Astrocyte (in vitro differentiated cells and primary cell): ENCODE data around the gene SHC3. TPM values are rescaled to one million over a fixed set of nuclear protein-coding genes. Genes with fewer than 3 reads are reported as not detected.

ENCODE experiments used
- DNase-seq: peaks from one replicate; pipeline ENCODE4 v3.0.0-alpha.2; 2010; ENCODE audit warnings: low read depth
- FAIRE-seq: peaks from 2 replicates; lab custom pipeline; 2011; peaks lifted over from hg19 to GRCh38; lab: Jason Lieb, UNC
- H2AFZ ChIP-seq: 2 replicates; pipeline ENCODE4 v1.6.0; 2012; ENCODE audit warnings: low read depth, low read length, inconsistent platforms
- H3K27ac ChIP-seq: 2 replicates; pipeline ENCODE4 v1.5.1; 2011; ENCODE audit warnings: low read depth, low read length, inconsistent platforms
- H3K27me3 ChIP-seq: 2 replicates; pipeline ENCODE4 v1.6.0; 2011; ENCODE audit warnings: low read length, inconsistent platforms; ENCODE audit not compliant: insufficient read depth
- H3K36me3 ChIP-seq: 2 replicates; pipeline ENCODE4 v1.5.1; 2011; ENCODE audit warnings: low read length, inconsistent platforms; ENCODE audit not compliant: insufficient read depth
- H3K4me1 ChIP-seq: 2 replicates; pipeline ENCODE4 v1.5.1; 2011; ENCODE audit warnings: low read length, inconsistent platforms; ENCODE audit not compliant: insufficient read depth
- H3K4me2 ChIP-seq: 2 replicates; pipeline ENCODE4 v1.6.0; 2012; ENCODE audit warnings: low read length, inconsistent platforms
- H3K4me3 ChIP-seq: 2 replicates; pipeline ENCODE4 v1.5.1; 2011; ENCODE audit warnings: low read depth, mild to moderate bottlenecking, low read length, inconsistent platforms; ENCODE audit not compliant: insufficient read depth
- H3K79me2 ChIP-seq: 2 replicates; pipeline ENCODE4 v1.6.0; 2012; ENCODE audit warnings: mild to moderate bottlenecking, low read length, inconsistent platforms; ENCODE audit not compliant: insufficient read depth
- H3K9ac ChIP-seq: 2 replicates; pipeline ENCODE4 v1.6.0; 2012; ENCODE audit warnings: mild to moderate bottlenecking, low read length, inconsistent platforms
- H3K9me3 ChIP-seq: 2 replicates; pipeline ENCODE4 v1.5.1; 2012; ENCODE audit warnings: low read depth, mild to moderate bottlenecking, low read length, inconsistent platforms; ENCODE audit not compliant: insufficient read depth
- H4K20me1 ChIP-seq: 2 replicates; pipeline ENCODE4 v1.6.0; 2012; ENCODE audit warnings: low read length, inconsistent platforms; ENCODE audit not compliant: insufficient read depth
- H3K27ac Mint-ChIP-seq: one replicate; pipeline ENCODE4 v1.8.0; 2021; ENCODE audit warnings: mild to moderate bottlenecking, mixed read lengths; ENCODE audit not compliant: unreplicated experiment
- H3K27me3 Mint-ChIP-seq: one replicate; pipeline ENCODE4 v1.8.0; 2021; ENCODE audit warnings: low read depth, mixed read lengths; ENCODE audit not compliant: unreplicated experiment
- H3K36me3 Mint-ChIP-seq: one replicate; pipeline ENCODE4 v1.8.0; 2021; ENCODE audit warnings: low read depth, mixed read lengths; ENCODE audit not compliant: unreplicated experiment
- H3K4me1 Mint-ChIP-seq: one replicate; pipeline ENCODE4 v1.8.0; 2021; ENCODE audit warnings: low read depth, mixed read lengths; ENCODE audit not compliant: unreplicated experiment
- H3K4me3 Mint-ChIP-seq: one replicate; pipeline ENCODE4 v1.8.0; 2021; ENCODE audit warnings: mild to moderate bottlenecking, moderate library complexity, mixed read lengths; ENCODE audit not compliant: unreplicated experiment
- H3K9me3 Mint-ChIP-seq: one replicate; pipeline ENCODE4 v1.8.0; 2021; ENCODE audit warnings: mild to moderate bottlenecking, mixed read lengths; ENCODE audit not compliant: unreplicated experiment
- CTCF ChIP-seq: IDR thresholded peaks from 2 replicates; pipeline ENCODE4 v1.5.1; 2011; ENCODE audit warnings: low read depth, mild to moderate bottlenecking, inconsistent platforms, low read length, moderate library complexity; ENCODE audit not compliant: insufficient read depth
- EZH2 ChIP-seq: IDR thresholded peaks from 2 replicates; pipeline ENCODE4 v1.6.1; 2012; ENCODE audit warnings: mild to moderate bottlenecking, low read length, inconsistent platforms; ENCODE audit not compliant: insufficient read depth
- total RNA-seq: library from RNA; stranded (reverse); gene quantifications from 2 replicates; pipeline ENCODE4 v1.2.1, GENCODE V29; 2021

SHC3 gene
- total RNA-seq, 1 donor from 2014 or later, result 4.6 TPM

GRCh38 chr9:89171693-89172092 is 6.9 kb downstream of the SHC3 start:
- no peak overlapping the region for H3K4me3 Mint-ChIP-seq
- no peak for DNase-seq
- H3K27me3 Mint-ChIP-seq, result peaks cover 2% of the 10 kb centered on the region
- H3K9me3 Mint-ChIP-seq, result no peaks in the 10 kb centered on the region
- peaks cover 6% of the 10 kb centered on the region for H3K36me3 ChIP-seq
- peaks cover 73% of the 10 kb centered on the region for H4K20me1 ChIP-seq
- peaks cover 99% of the 10 kb centered on the region for H3K79me2 ChIP-seq
- no peak overlapping the region for H3K27ac ChIP-seq
- no peaks in the 10 kb centered on the region for H3K4me1 Mint-ChIP-seq
- peaks cover 1% of the 10 kb centered on the region for H3K36me3 Mint-ChIP-seq
- no peak overlapping the region for H3K9ac ChIP-seq
- H3K27ac Mint-ChIP-seq, result no peak overlapping the region
- peaks cover 19% of the 10 kb centered on the region for H3K4me1 ChIP-seq
- no peaks in the 10 kb centered on the region for H3K9me3 ChIP-seq
- H3K4me2 ChIP-seq, result no peak overlapping the region
- H2AFZ ChIP-seq, result no peak overlapping the region
- no peaks in the 10 kb centered on the region for H3K27me3 ChIP-seq
- no peak for FAIRE-seq
- H3K4me3 ChIP-seq, result no peak overlapping the region
- TF ChIP-seq EZH2 (no peak), CTCF (no peak)

GRCh38 chr9:89171231-89171630 is 7.4 kb downstream of the SHC3 start:
- Histone ChIP-seq H3K9ac (no peak overlapping the region), H3K4me3 (no peak overlapping the region), H4K20me1 (peaks cover 77% of the 10 kb centered on the region), H3K79me2 (peaks cover 99% of the 10 kb centered on the region), H3K9me3 (no peaks in the 10 kb centered on the region), H3K4me1 (peaks cover 18% of the 10 kb centered on the region), H3K27me3 (no peaks in the 10 kb centered on the region), H2AFZ (no peak overlapping the region), H3K27ac (no peak overlapping the region), H3K4me2 (no peak overlapping the region), H3K36me3 (peaks cover 6% of the 10 kb centered on the region)
- Mint-ChIP-seq H3K27me3 (peaks cover 5% of the 10 kb centered on the region), H3K4me1 (no peaks in the 10 kb centered on the region), H3K9me3 (no peaks in the 10 kb centered on the region), H3K27ac (no peak overlapping the region), H3K4me3 (no peak overlapping the region), H3K36me3 (peaks cover 2% of the 10 kb centered on the region)
- TF ChIP-seq EZH2 (no peak), CTCF (no peak)
- FAIRE-seq (no peak), DNase-seq (no peak)

- H3K4me3 ChIP-seq, result no peak overlapping the region
- no peak overlapping the region for H3K9ac ChIP-seq
- H3K4me1 Mint-ChIP-seq, result no peaks in the 10 kb centered on the region
- no peak for FAIRE-seq
- H3K27ac Mint-ChIP-seq, result no peak overlapping the region
- peaks cover 5% of the 10 kb centered on the region for H3K27me3 Mint-ChIP-seq
- TF ChIP-seq CTCF (no peak), EZH2 (no peak)
- H4K20me1 ChIP-seq, result peaks cover 66% of the 10 kb centered on the region
- H3K36me3 Mint-ChIP-seq, result peaks cover 4% of the 10 kb centered on the region
- no peaks in the 10 kb centered on the region for H3K9me3 Mint-ChIP-seq
- H3K9me3 ChIP-seq, result no peaks in the 10 kb centered on the region
- no peak overlapping the region for H3K4me3 Mint-ChIP-seq
- no peaks in the 10 kb centered on the region for H3K4me1 ChIP-seq
- H3K27ac ChIP-seq, result no peak overlapping the region
- H2AFZ ChIP-seq, result no peak overlapping the region
- peaks cover 99% of the 10 kb centered on the region for H3K79me2 ChIP-seq
- no peak for DNase-seq
- peaks cover 6% of the 10 kb centered on the region for H3K36me3 ChIP-seq
- H3K27me3 ChIP-seq, result no peaks in the 10 kb centered on the region
- no peak overlapping the region for H3K4me2 ChIP-seq
These were observed 9.5 kb downstream of the SHC3 start for GRCh38 chr9:89168901-89169813.
